WTC11 (cell line): ENCODE results near the gene LAMA4. TPM values are rescaled to one million over a fixed set of nuclear protein-coding genes. Genes with fewer than 3 reads are reported as not detected.

Source experiments
- ATAC-seq: fragments of 200-7000 bp; cut with Tn5 transposase; 2 replicates; pipeline ENCODE4 v1.10.0; 2021; ENCODE audit warnings: mild to moderate bottlenecking, moderate library complexity
- CTCF ChIA-PET: fragments of 300-600 bp; sonication (Branson Sonifier 250); formaldehyde crosslinking; loops from one replicate; lab custom pipeline; 2021; ENCODE audit warnings: antibody characterized with exemption; lab: Charles Lee
- POLR2A ChIA-PET: fragments of 350-600 bp; sonication (Branson Sonifier 250); formaldehyde crosslinking; loops from one replicate; lab custom pipeline; 2021; ENCODE audit warnings: antibody characterized with exemption; lab: Charles Lee
- DNase-seq: peaks from one replicate; pipeline ENCODE4 v3.0.0; 2021; ENCODE audit warnings: low spot score
- H3K27ac Mint-ChIP-seq: 2 replicates; pipeline ENCODE4 v1.8.0; 2021; ENCODE audit warnings: mixed read lengths
- H3K27me3 Mint-ChIP-seq: 2 replicates; pipeline ENCODE4 v1.8.0; 2021; ENCODE audit warnings: low read depth, mild to moderate bottlenecking, moderate library complexity, mixed read lengths
- H3K36me3 Mint-ChIP-seq: 2 replicates; pipeline ENCODE4 v1.8.0; 2021; ENCODE audit warnings: mixed read lengths
- H3K4me1 Mint-ChIP-seq: 2 replicates; pipeline ENCODE4 v1.8.0; 2022; ENCODE audit warnings: mixed read lengths
- H3K4me3 Mint-ChIP-seq: 2 replicates; pipeline ENCODE4 v1.8.0; 2021; ENCODE audit warnings: mild to moderate bottlenecking, moderate library complexity, mixed read lengths
- H3K9me3 Mint-ChIP-seq: 2 replicates; pipeline ENCODE4 v1.8.0; 2021; ENCODE audit warnings: mixed read lengths
- ATF2 ChIP-seq: sonication (generic); formaldehyde crosslinking; IDR thresholded peaks from 2 replicates; pipeline ENCODE4 v1.8.1; 2022; ENCODE audit warnings: low read depth, missing genetic modification reagents, borderline replicate concordance
- ETV6 ChIP-seq: sonication (generic); formaldehyde crosslinking; IDR thresholded peaks from 2 replicates; pipeline ENCODE4 v1.8.1; 2022; ENCODE audit warnings: mild to moderate bottlenecking, missing genetic modification reagents
- NFATC4 ChIP-seq: fragments of 250-450 bp; sonication (Bioruptor Pico); IDR thresholded peaks from 2 replicates; pipeline ENCODE4 v1.9.0; 2021; ENCODE audit warnings: mild to moderate bottlenecking
- TEAD1 ChIP-seq: sonication (generic); formaldehyde crosslinking; IDR thresholded peaks from 2 replicates; pipeline ENCODE4 v1.8.0; 2022; ENCODE audit warnings: mild to moderate bottlenecking, missing genetic modification reagents
- total RNA-seq: library from RNA; stranded (reverse); gene quantifications from 3 replicates; pipeline ENCODE4 v1.2.3, GENCODE V29; 2021
- TF ChIP-seq, protein P1 (sequence below): fragments of 250-450 bp; sonication (Bioruptor Pico); IDR thresholded peaks from 2 replicates; pipeline ENCODE4 v1.9.0; 2021; ENCODE audit warnings: mild to moderate bottlenecking
- TF ChIP-seq, protein P2 (sequence below): sonication (generic); formaldehyde crosslinking; IDR thresholded peaks from 2 replicates; pipeline ENCODE4 v1.8.0; 2023; ENCODE audit warnings: mild to moderate bottlenecking, missing genetic modification reagents
- TF ChIP-seq, protein P3 (sequence below): sonication (generic); formaldehyde crosslinking; IDR thresholded peaks from 2 replicates; pipeline ENCODE4 v1.8.1; 2022; ENCODE audit warnings: mild to moderate bottlenecking, missing genetic modification reagents, moderate library complexity, borderline replicate concordance
- TF ChIP-seq, protein P4 (sequence below): sonication (generic); formaldehyde crosslinking; IDR thresholded peaks from 2 replicates; pipeline ENCODE4 v1.8.1; 2022; ENCODE audit warnings: low read depth, mild to moderate bottlenecking, moderate library complexity, missing genetic modification reagents, borderline replicate concordance

Gene LAMA4
- total RNA-seq, 1 experiment from 2014 or later = 1.6 TPM

GRCh38 chr6:112195166-112195565 is 59.2 kb downstream of the LAMA4 start (continued):
- TF ChIP-seq, protein P1, sequence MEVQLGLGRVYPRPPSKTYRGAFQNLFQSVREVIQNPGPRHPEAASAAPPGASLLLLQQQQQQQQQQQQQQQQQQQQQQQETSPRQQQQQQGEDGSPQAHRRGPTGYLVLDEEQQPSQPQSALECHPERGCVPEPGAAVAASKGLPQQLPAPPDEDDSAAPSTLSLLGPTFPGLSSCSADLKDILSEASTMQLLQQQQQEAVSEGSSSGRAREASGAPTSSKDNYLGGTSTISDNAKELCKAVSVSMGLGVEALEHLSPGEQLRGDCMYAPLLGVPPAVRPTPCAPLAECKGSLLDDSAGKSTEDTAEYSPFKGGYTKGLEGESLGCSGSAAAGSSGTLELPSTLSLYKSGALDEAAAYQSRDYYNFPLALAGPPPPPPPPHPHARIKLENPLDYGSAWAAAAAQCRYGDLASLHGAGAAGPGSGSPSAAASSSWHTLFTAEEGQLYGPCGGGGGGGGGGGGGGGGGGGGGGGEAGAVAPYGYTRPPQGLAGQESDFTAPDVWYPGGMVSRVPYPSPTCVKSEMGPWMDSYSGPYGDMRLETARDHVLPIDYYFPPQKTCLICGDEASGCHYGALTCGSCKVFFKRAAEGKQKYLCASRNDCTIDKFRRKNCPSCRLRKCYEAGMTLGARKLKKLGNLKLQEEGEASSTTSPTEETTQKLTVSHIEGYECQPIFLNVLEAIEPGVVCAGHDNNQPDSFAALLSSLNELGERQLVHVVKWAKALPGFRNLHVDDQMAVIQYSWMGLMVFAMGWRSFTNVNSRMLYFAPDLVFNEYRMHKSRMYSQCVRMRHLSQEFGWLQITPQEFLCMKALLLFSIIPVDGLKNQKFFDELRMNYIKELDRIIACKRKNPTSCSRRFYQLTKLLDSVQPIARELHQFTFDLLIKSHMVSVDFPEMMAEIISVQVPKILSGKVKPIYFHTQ = no peak

DNA sequence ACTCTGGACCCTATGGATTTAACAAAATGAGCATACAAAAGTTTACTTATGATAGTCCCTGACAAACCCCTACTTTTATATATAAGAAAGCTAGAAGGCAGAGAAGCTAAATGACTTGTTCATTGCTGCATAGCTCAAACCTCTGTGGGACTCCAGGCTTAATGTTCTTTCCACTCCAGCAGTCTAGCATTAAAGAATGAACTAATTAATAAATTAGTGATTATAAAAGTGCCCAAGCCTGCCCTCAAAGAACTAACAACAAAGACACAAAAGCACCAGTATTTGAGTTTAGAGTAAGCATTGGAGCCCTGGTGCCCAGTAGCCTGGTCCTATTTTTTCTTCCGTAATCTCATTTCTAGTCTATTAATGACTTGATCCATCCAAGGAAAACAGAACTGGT is 59.9 kb downstream of the LAMA4 start:
- CTCF ChIA-PET = interaction anchor here (1.3 kb wide), 1 partner anchor 14 kb away, joined by 4 read pairs; no protein-coding TSS in a partner anchor
- ATAC-seq (no peak), DNase-seq (no peak)
- POLR2A ChIA-PET = no interaction called here
- H3K27ac Mint-ChIP-seq = no peak overlapping the region
- H3K4me1 Mint-ChIP-seq = peaks cover 27% of the 10 kb centered on the region
- no peaks in the 10 kb centered on the region for H3K9me3 Mint-ChIP-seq
- H3K27me3 Mint-ChIP-seq = peaks cover 44% of the 10 kb centered on the region
- H3K4me3 Mint-ChIP-seq = no peak overlapping the region
- TF ChIP-seq ETV6 (CRISPR knock-in tag) (no peak), ATF2 (CRISPR knock-in tag) (no peak), TEAD1 (CRISPR knock-in tag) (no peak)
- TF ChIP-seq, protein P2, sequence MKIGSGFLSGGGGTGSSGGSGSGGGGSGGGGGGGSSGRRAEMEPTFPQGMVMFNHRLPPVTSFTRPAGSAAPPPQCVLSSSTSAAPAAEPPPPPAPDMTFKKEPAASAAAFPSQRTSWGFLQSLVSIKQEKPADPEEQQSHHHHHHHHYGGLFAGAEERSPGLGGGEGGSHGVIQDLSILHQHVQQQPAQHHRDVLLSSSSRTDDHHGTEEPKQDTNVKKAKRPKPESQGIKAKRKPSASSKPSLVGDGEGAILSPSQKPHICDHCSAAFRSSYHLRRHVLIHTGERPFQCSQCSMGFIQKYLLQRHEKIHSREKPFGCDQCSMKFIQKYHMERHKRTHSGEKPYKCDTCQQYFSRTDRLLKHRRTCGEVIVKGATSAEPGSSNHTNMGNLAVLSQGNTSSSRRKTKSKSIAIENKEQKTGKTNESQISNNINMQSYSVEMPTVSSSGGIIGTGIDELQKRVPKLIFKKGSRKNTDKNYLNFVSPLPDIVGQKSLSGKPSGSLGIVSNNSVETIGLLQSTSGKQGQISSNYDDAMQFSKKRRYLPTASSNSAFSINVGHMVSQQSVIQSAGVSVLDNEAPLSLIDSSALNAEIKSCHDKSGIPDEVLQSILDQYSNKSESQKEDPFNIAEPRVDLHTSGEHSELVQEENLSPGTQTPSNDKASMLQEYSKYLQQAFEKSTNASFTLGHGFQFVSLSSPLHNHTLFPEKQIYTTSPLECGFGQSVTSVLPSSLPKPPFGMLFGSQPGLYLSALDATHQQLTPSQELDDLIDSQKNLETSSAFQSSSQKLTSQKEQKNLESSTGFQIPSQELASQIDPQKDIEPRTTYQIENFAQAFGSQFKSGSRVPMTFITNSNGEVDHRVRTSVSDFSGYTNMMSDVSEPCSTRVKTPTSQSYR (CRISPR knock-in tag) = no peak
- TF ChIP-seq, protein P3, sequence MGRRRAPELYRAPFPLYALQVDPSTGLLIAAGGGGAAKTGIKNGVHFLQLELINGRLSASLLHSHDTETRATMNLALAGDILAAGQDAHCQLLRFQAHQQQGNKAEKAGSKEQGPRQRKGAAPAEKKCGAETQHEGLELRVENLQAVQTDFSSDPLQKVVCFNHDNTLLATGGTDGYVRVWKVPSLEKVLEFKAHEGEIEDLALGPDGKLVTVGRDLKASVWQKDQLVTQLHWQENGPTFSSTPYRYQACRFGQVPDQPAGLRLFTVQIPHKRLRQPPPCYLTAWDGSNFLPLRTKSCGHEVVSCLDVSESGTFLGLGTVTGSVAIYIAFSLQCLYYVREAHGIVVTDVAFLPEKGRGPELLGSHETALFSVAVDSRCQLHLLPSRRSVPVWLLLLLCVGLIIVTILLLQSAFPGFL (CRISPR knock-in tag) = no peak
- TF ChIP-seq, protein P4, sequence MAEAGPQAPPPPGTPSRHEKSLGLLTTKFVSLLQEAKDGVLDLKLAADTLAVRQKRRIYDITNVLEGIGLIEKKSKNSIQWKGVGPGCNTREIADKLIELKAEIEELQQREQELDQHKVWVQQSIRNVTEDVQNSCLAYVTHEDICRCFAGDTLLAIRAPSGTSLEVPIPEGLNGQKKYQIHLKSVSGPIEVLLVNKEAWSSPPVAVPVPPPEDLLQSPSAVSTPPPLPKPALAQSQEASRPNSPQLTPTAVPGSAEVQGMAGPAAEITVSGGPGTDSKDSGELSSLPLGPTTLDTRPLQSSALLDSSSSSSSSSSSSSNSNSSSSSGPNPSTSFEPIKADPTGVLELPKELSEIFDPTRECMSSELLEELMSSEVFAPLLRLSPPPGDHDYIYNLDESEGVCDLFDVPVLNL (CRISPR knock-in tag) = no peak
- no peaks in the 10 kb centered on the region for H3K36me3 Mint-ChIP-seq

- no peak for ATAC-seq
- no peaks in the 10 kb centered on the region for H3K36me3 Mint-ChIP-seq
- no peak for TF ChIP-seq NFATC4 (CRISPR knock-in tag)
- TF ChIP-seq ATF2 (CRISPR knock-in tag) = no peak
- TF ChIP-seq, protein P2 (CRISPR knock-in tag) = no peak
- peaks cover 27% of the 10 kb centered on the region for H3K4me1 Mint-ChIP-seq
- H3K4me3 Mint-ChIP-seq = no peak overlapping the region
- H3K27ac Mint-ChIP-seq = no peak overlapping the region
- CTCF ChIA-PET = interaction anchor here (0.6 kb wide), 1 partner anchor 711 kb away, joined by 3 read pairs; the partner anchor contains the start of gene REV3L
- H3K9me3 Mint-ChIP-seq = no peaks in the 10 kb centered on the region
- POLR2A ChIA-PET = no interaction called here
- peaks cover 35% of the 10 kb centered on the region for H3K27me3 Mint-ChIP-seq
- no peak for DNase-seq
Observed at GRCh38 chr6:112193535-112194051, 60.8 kb downstream of the LAMA4 start.
